IMR-90 (cell line): Measurements from ENCODE around the gene KIF6.

Experiments
- BHLHE40 ChIP-seq: fragments of 150-350 bp; IDR thresholded peaks from 2 replicates; pipeline ENCODE4 v1.6.1; 2016; ENCODE audit warnings: mild to moderate bottlenecking, low read depth, low read length
- CEBPB ChIP-seq: IDR thresholded peaks from 2 replicates; pipeline ENCODE4 v1.6.1; 2012; ENCODE audit warnings: low read depth, low read length, improper control_type of control experiment
- CHD1 ChIP-seq: IDR thresholded peaks from 2 replicates; pipeline ENCODE4 v1.6.1; 2012; ENCODE audit warnings: low read depth, low read length, improper control_type of control experiment
- MAFK ChIP-seq: IDR thresholded peaks from 2 replicates; pipeline ENCODE4 v1.6.1; 2012; ENCODE audit warnings: low read depth, low read length, improper control_type of control experiment
- MAZ ChIP-seq: IDR thresholded peaks from 2 replicates; pipeline ENCODE4 v1.6.1; 2012; ENCODE audit warnings: low read depth, mild to moderate bottlenecking, low read length, improper control_type of control experiment, moderate library complexity, borderline replicate concordance
- MXI1 ChIP-seq: IDR thresholded peaks from 2 replicates; pipeline ENCODE4 v1.6.1; 2012; ENCODE audit warnings: low read depth, mild to moderate bottlenecking, low read length, moderate library complexity, borderline replicate concordance
- NFE2L2 ChIP-seq: fragments of 150-350 bp; IDR thresholded peaks from 2 replicates; pipeline ENCODE4 v1.6.1; 2016; ENCODE audit warnings: low read depth, mild to moderate bottlenecking, low read length
- POLR2A ChIP-seq: IDR thresholded peaks from 2 replicates; pipeline ENCODE4 v1.6.1; 2012; ENCODE audit warnings: mild to moderate bottlenecking, low read depth, low read length
- RAD21 ChIP-seq: IDR thresholded peaks from 2 replicates; pipeline ENCODE4 v1.6.1; 2012; ENCODE audit warnings: low read length, improper control_type of control experiment
- RCOR1 ChIP-seq: IDR thresholded peaks from 2 replicates; pipeline ENCODE4 v1.6.1; 2012; ENCODE audit warnings: mild to moderate bottlenecking, low read length, improper control_type of control experiment; ENCODE audit not compliant: insufficient replicate concordance
- SMC3 ChIP-seq: fragments of 150-350 bp; IDR thresholded peaks from 2 replicates; pipeline ENCODE4 v1.6.1; 2016; ENCODE audit warnings: low read depth, mild to moderate bottlenecking, antibody characterized with exemption, low read length, moderate library complexity
- TF ChIP-seq, protein P1 (sequence below): conservative IDR thresholded peaks from 2 replicates; pipeline ENCODE4 v1.5.1; 2012; ENCODE audit warnings: mild to moderate bottlenecking, low read depth, low read length, improper control_type of control experiment
- TF ChIP-seq, protein P2 (sequence below): fragments of 150-350 bp; IDR thresholded peaks from 2 replicates; pipeline ENCODE4 v1.6.1; 2017; ENCODE audit warnings: mild to moderate bottlenecking, antibody characterized with exemption, low read length, low read depth
- TF ChIP-seq, protein P3 (sequence below): fragments of 150-350 bp; IDR thresholded peaks from 2 replicates; pipeline ENCODE4 v1.6.1; 2016; ENCODE audit warnings: low read depth, mild to moderate bottlenecking, low read length, moderate library complexity, borderline replicate concordance

DNA sequence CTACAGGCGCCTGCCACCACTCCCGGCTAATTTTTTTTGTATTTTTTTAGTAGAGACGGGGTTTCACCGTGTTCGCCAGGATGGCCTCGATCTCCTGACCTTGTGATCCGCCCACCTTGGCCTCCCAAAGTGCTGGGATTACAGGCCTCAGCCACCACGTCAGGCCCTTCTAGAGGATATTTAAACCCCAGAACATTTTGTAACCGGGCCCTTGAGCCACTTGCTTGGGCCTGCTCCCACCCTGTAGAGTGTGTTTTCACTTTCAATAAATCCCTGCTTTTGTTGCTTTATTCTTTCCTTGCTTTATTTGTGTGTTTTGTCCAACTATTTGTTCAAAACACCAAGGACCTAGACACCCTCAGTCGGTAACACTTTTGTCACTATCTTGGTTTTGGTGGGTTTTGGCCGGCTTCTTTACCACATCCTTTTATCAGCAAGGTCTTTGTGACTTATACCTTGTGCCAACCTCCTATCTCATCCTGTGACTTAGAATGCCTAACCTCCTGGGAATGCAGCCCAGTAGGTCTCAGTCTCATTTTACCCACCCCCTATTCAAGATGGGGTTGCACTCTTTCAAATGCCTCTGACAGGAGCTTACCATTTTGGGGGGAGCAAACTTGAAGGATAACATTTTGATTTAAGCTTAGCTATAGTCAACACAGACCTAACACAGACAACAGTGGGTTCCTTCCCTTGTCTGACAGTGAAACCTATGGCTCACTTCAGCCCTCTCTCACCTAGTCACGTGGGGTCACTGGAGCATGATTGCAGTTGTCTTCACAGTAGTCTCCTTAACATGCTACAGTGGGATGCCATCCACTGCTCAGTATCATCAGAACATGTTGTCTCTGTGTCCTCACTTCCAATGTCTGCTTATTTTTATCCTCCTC is 27.9 kb upstream of the KIF6 start:
- TF ChIP-seq MXI1 = no peak
- TF ChIP-seq, protein P1, sequence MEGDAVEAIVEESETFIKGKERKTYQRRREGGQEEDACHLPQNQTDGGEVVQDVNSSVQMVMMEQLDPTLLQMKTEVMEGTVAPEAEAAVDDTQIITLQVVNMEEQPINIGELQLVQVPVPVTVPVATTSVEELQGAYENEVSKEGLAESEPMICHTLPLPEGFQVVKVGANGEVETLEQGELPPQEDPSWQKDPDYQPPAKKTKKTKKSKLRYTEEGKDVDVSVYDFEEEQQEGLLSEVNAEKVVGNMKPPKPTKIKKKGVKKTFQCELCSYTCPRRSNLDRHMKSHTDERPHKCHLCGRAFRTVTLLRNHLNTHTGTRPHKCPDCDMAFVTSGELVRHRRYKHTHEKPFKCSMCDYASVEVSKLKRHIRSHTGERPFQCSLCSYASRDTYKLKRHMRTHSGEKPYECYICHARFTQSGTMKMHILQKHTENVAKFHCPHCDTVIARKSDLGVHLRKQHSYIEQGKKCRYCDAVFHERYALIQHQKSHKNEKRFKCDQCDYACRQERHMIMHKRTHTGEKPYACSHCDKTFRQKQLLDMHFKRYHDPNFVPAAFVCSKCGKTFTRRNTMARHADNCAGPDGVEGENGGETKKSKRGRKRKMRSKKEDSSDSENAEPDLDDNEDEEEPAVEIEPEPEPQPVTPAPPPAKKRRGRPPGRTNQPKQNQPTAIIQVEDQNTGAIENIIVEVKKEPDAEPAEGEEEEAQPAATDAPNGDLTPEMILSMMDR = no peak
- no peak for TF ChIP-seq MAFK
- TF ChIP-seq RAD21 = no peak
- no peak for TF ChIP-seq POLR2A
- no peak for TF ChIP-seq MAZ
- TF ChIP-seq RCOR1 = no peak
- no peak for TF ChIP-seq BHLHE40
- no peak for TF ChIP-seq NFE2L2
- TF ChIP-seq, protein P2, sequence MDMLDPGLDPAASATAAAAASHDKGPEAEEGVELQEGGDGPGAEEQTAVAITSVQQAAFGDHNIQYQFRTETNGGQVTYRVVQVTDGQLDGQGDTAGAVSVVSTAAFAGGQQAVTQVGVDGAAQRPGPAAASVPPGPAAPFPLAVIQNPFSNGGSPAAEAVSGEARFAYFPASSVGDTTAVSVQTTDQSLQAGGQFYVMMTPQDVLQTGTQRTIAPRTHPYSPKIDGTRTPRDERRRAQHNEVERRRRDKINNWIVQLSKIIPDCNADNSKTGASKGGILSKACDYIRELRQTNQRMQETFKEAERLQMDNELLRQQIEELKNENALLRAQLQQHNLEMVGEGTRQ = no peak
- no peak for TF ChIP-seq CEBPB
- no peak for TF ChIP-seq CHD1
- TF ChIP-seq, protein P3, sequence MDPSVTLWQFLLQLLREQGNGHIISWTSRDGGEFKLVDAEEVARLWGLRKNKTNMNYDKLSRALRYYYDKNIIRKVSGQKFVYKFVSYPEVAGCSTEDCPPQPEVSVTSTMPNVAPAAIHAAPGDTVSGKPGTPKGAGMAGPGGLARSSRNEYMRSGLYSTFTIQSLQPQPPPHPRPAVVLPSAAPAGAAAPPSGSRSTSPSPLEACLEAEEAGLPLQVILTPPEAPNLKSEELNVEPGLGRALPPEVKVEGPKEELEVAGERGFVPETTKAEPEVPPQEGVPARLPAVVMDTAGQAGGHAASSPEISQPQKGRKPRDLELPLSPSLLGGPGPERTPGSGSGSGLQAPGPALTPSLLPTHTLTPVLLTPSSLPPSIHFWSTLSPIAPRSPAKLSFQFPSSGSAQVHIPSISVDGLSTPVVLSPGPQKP = no peak
- no peak for TF ChIP-seq SMC3
